Spleen (tissue), 7 donors: ENCODE measurements around the gene HMCN2.

Source experiments
- CTCF ChIP-seq, 11 experiments: fragments of 200-600 bp in 7 of 11; fragments of 450-650 bp in 4 of 11; sonication (generic) in 4 of 11; IDR thresholded peaks in 8 of 11; conservative IDR thresholded peaks in 3 of 11; 1 replicate in 7 of 11; 2 replicates in 4 of 11; pipeline versions ENCODE4 v1.4.0 to v1.8.0; 2016 to 2021; ENCODE audit warnings: antibody characterized with exemption in 11 of 11, inconsistent platforms in 4 of 11, mild to moderate bottlenecking in 1 of 11
- POLR2A ChIP-seq, 3 donors: fragments of 450-650 bp; IDR thresholded peaks; one replicate each; pipeline ENCODE4 v1.5.1; 2017; ENCODE audit warnings: antibody characterized with exemption in 3 of 3, mild to moderate bottlenecking in 1 of 3
- POLR2AphosphoS5 ChIP-seq, 3 donors: sonication (generic); formaldehyde crosslinking; IDR thresholded peaks; one replicate each; pipeline ENCODE4 v1.5.1; 2017; ENCODE audit warnings: antibody characterized with exemption in 3 of 3
- donor health status: DM: no; HTN: no; CAD: no; lungs with moderate emphysema.
- donor health status: DM: no; HTN: no; CAD: no.
- donor health status: DM: no; HTN: no; CAD: no.

GRCh38 chr9:130291474-130291873 lies 25.9 kb downstream of the HMCN2 start:
- TF ChIP-seq CTCF (IDR thresholded peaks at IDR 0.05 in 8 of 11, conservative IDR thresholded peaks at IDR 0.05 in 3 of 11) (no peak), POLR2A (IDR thresholded peaks at IDR 0.05) (no peak), POLR2AphosphoS5 (IDR thresholded peaks at IDR 0.05) (no peak)
